KG1 (cell line): ENCODE results near the gene CNKSR2.

ENCODE experiments used
- DNase-seq: peaks from one replicate; lab custom pipeline; 2025; lab: John Stamatoyannopoulos, UW

CNKSR2 gene

DNA sequence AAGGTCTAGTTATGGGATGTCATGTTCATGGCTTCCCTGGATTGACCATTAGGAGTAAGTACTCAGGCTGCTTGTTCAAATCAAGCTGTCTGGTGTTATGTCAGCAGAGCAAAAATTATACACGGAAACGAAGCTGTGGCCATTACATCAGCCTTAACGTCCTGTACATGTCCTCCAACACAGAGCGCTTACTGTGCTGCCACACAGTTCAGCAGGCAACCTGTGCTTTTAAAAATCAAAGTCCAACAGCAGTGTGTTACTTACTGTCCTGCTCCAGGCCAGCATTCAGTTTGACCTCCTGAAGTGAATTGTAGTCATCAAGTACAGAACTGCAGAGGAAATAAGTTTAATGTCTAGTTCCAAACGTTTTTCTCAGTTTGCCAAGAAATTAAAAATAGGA is 237.9 kb downstream of the CNKSR2 start:
- no peak for DNase-seq

GRCh38 chrX:21616386-21616785 is 242.2 kb downstream of the CNKSR2 start:
- DNase-seq, result no peak

GRCh38 chrX:21620234-21620633 is 246.0 kb downstream of the CNKSR2 start:
- DNase-seq, result no peak

GRCh38 chrX:21623778-21624501 is 249.7 kb downstream of the CNKSR2 start:
- DNase-seq, result no peak

DNA sequence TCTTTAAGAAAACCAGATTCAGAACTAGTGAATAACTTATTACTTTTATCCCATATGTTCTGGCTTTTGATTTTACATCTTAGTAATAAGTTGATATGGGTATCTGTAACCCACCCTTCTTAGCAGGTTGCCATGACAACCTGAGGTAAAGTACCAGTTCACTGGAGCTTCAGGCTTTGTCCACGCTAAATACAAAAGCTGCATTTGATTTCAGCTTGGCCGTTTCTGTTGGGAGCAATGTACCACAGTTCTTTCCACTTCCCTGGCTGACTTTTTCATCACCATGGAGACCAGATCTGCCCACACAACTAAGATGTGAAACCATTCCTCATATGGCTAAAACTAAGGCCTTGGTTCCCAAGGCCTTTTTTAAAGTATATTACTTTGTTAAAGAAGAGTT is 257.8 kb downstream of the CNKSR2 start:
- DNase-seq, result no peak

DNA sequence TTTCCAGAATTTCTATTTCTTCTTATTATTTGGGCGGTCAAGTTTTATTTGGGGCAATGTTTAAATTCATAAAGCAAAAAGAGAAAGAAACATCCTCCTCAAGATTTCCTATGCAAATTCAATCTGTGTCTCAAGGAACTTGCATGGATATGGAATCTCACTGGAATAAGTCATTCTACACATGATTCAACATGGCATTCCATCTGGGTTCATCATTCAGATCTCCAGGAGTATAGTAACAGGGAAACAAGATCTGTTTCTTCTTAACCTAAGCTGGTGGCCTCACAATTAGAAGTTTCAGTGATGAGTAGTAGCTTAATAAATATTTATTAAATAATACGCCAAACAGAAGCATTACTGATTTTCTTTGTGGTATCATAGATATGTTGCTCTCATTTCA is 264.1 kb downstream of the CNKSR2 start:
- DNase-seq, result no peak

DNA sequence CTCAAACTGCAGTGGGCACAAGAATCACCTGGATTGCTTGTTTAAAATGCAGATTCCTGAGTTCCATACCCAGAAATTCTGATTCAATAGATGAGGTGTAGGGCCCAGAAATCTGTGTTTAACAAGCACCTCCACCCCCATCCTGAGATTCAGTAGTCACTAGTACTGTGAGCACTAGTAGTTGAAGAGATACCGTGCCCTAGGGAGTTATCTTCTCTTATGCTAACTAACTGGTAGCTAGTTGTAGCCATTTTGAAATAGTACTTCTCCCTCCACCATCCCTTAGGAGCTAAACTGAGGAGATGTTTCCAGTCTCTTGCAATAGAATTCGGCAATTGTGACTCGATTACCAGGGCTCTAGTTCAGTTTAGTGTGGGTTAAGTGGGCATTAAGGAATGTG is 265.6 kb downstream of the CNKSR2 start:
- no peak for DNase-seq

GRCh38 chrX:21645431-21645830 is 271.2 kb downstream of the CNKSR2 start:
- DNase-seq, result no peak

- DNase-seq, result no peak
Measured at GRCh38 chrX:21645886-21646285, 271.7 kb downstream of the CNKSR2 start.

GRCh38 chrX:21655901-21656586 is 281.8 kb downstream of the CNKSR2 start:
- no peak for DNase-seq

- no peak for DNase-seq
Measured at GRCh38 chrX:21656587-21657317, 282.5 kb downstream of the CNKSR2 start.

DNA sequence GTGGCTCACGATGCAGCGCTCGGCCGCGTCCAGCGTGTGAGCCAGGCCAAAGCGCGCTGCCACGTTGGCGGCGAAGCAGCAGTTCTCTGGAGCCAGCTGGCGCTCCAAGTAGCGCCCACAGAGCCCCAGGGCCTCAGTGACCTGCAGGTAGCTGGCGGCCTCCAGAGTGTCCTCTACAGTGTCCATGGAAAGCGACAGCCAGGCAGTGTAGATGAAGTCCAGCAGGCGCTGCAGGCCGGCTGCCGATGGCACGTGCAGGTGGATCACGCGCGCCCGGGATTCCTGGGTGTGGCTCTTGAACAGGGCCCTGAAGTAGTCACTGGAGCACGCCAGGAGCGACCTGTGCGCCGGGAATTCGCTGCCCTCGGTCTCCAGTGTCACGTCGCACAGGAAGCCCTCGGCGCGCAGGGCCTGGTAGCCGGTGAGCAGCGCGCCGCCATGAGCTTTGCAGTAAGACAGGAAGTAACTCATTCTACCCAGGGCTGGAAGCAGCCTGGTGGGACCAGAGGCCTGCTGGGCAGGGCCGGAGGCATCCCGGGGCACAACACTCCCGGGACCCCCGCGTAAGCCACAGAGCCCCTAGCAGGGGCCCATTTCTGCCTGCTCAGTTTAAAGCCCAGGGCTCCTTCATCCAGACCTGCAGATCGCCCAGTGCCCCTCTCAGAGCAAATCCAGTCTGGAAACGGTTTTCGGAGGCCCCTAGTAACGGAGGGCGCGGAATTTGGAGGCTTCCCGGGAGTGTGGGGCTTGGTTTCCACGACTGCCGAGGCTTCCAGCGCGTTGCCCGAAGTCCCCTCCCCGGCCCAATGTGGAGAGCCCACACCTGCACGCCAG is 283.3 kb downstream of the CNKSR2 start:
- no peak for DNase-seq

- DNase-seq, result no peak
Measured at GRCh38 chrX:21658152-21658737, 284.0 kb downstream of the CNKSR2 start, which contains the start of gene KLHL34. Gene KLHL34, minus strand, starts transcription at chrX:21658330. Its CDS starts 542 bp downstream, at chrX:21657788.

GRCh38 chrX:21658746-21659145 is 284.5 kb downstream of the CNKSR2 start:
- DNase-seq, result no peak

GRCh38 chrX:21659320-21659719 is 285.1 kb downstream of the CNKSR2 start:
- DNase-seq, result no peak

- DNase-seq, result no peak
Measured at GRCh38 chrX:21660156-21660555, 285.9 kb downstream of the CNKSR2 start.

DNA sequence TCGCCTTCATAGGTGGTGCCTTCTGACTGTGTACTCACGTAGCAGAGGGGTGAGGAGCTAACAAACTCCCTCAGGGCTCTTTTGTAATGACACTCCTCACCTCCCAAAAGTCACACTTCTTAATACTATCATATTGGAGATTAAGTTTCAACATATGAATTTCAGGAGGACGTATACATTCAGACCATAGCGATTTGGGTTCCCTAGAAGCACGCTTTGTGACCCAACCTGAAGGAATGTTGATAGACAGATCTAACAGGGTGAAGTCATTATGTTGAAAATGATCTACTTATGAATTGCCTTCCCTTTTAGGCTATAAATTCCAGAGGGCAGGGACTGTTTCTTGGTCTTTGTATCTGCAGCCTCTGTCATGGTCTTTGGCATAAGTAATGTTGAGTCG is 287.1 kb downstream of the CNKSR2 start:
- no peak for DNase-seq

- DNase-seq, result no peak
Measured at GRCh38 chrX:21662761-21663160, 288.5 kb downstream of the CNKSR2 start.

DNA sequence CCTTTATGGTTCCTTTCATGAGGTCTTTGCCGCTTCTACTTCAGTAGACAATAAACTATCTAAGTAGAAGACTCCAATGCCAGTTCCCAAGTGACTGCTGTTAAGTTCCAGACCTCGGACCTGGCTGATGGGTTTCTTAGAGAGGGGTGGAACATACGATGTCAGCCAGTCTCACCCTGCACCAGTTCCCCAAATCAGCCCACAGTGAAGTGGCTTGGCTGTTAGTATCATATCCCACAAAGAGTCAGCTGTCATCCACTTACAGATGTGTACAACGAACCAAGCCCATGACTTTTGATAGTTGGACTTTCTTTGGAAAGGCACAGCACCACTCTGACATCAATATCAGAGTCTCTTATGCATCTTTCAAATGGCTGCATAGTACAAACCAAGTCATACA is 292.0 kb downstream of the CNKSR2 start:
- no peak for DNase-seq

GRCh38 chrX:21666679-21667078 is 292.5 kb downstream of the CNKSR2 start:
- DNase-seq, result no peak

GRCh38 chrX:21674430-21675186 is 300.4 kb downstream of the CNKSR2 start:
- no peak for DNase-seq
